Fibroblast of lung (primary cell): Measurements from ENCODE around the gene THOC6. TPM values are rescaled to one million over a fixed set of nuclear protein-coding genes. Genes with fewer than 3 reads are reported as not detected.

Experiments
- DNase-seq, 2 donors: peaks; one replicate each; pipeline versions ENCODE4 v3.0.0 to v3.0.0-alpha.2; 2010; ENCODE audit warnings: low read depth in 2 of 2
- H2AFZ ChIP-seq: 2 replicates; pipeline ENCODE4 v1.5.1; 2012; ENCODE audit warnings: low read length, control low read depth, inconsistent platforms
- H3K27ac ChIP-seq: 2 replicates; pipeline ENCODE4 v1.5.1; 2011; ENCODE audit warnings: low read length, control low read depth; ENCODE audit not compliant: insufficient read depth
- H3K27me3 ChIP-seq: 2 replicates; pipeline ENCODE4 v1.5.1; 2011; ENCODE audit warnings: mild to moderate bottlenecking, low read length; ENCODE audit not compliant: control insufficient read depth, insufficient read depth
- H3K36me3 ChIP-seq: 2 replicates; pipeline ENCODE4 v1.5.1; 2011; ENCODE audit warnings: low read length; ENCODE audit not compliant: control insufficient read depth, insufficient read depth
- H3K4me1 ChIP-seq: 2 replicates; pipeline ENCODE4 v1.5.1; 2011; ENCODE audit warnings: low read length; ENCODE audit not compliant: control insufficient read depth, insufficient read depth; ENCODE audit errors: extremely low read depth
- H3K4me2 ChIP-seq: 2 replicates; pipeline ENCODE4 v1.5.1; 2011; ENCODE audit warnings: low read length, control low read depth; ENCODE audit not compliant: insufficient read depth; ENCODE audit errors: extremely low read depth
- H3K4me3 ChIP-seq, 4 experiments: fragments of 200-600 bp in 1 of 4; sonication (generic) in 1 of 4; replicated peaks in 1 of 4; 2 replicates each; pipeline ENCODE4 v1.5.1; 2011 to 2016; ENCODE audit warnings: low read length in 4 of 4, low read depth in 3 of 4, mild to moderate bottlenecking in 3 of 4, control low read depth in 2 of 4, inconsistent platforms in 1 of 4, mixed read lengths in 1 of 4; ENCODE audit not compliant: insufficient read depth in 1 of 4; ENCODE audit errors: control extremely low read depth in 1 of 4
- H3K79me2 ChIP-seq: 2 replicates; pipeline ENCODE4 v1.5.1; 2012; ENCODE audit warnings: mild to moderate bottlenecking, low read length, inconsistent platforms; ENCODE audit not compliant: control insufficient read depth, insufficient read depth
- H3K9ac ChIP-seq: 2 replicates; pipeline ENCODE4 v1.5.1; 2011; ENCODE audit warnings: mild to moderate bottlenecking, low read length, control low read depth; ENCODE audit not compliant: insufficient read depth
- H3K9me3 ChIP-seq: 2 replicates; pipeline ENCODE4 v1.5.1; 2012; ENCODE audit warnings: low read depth, low read length; ENCODE audit not compliant: control insufficient read depth, insufficient read depth
- H4K20me1 ChIP-seq: 2 replicates; pipeline ENCODE4 v1.5.1; 2011; ENCODE audit warnings: low read length; ENCODE audit not compliant: control insufficient read depth, insufficient read depth; ENCODE audit errors: extremely low read depth
- EZH2 ChIP-seq: IDR thresholded peaks from 2 replicates; pipeline ENCODE4 v1.5.1; 2012; ENCODE audit warnings: low read length, control low read depth, mild to moderate bottlenecking; ENCODE audit errors: missing control alignments
- polyA minus RNA-seq: library from RNA; depleted of rRNA, polyadenylated mRNA; stranded (reverse); fragments of >200 nt; gene quantifications from 2 replicates; pipeline ENCODE4 v1.2.3, GENCODE V29; 2011; ENCODE audit warnings: low replicate concordance
- polyA plus RNA-seq, 2 donors: library from polyadenylated mRNA; depleted of rRNA in 1 of 2; stranded (reverse) in 1 of 2; unstranded in 1 of 2; fragments of >200 nt; gene quantifications; 2 replicates each; pipeline ENCODE4 v1.2.1, GENCODE V29; 2011 to 2012; ENCODE audit warnings: missing spikeins in 1 of 2
- total RNA-seq: library from RNA; depleted of rRNA; stranded (reverse); fragments of >200 nt; gene quantifications from 2 replicates; pipeline ENCODE4 v1.2.1, GENCODE V29; 2014
- TF ChIP-seq, protein P1 (sequence below), 2 donors: IDR thresholded peaks in 1 of 2; conservative IDR thresholded peaks in 1 of 2; 1 replicate in 1 of 2; 2 replicates in 1 of 2; pipeline ENCODE4 v1.5.1; 2011 to 2012; ENCODE audit warnings: low read length in 2 of 2, control low read depth in 1 of 2, inconsistent platforms in 1 of 2, low read depth in 1 of 2, mild to moderate bottlenecking in 1 of 2

Gene THOC6
- total RNA-seq: 25.4 and 26.6 TPM in 2 replicates
- 17.6 and 19.7 TPM in 2 replicates for polyA plus RNA-seq
- polyA plus RNA-seq (2012): 23.8 and 28.3 TPM in 2 replicates
- polyA minus RNA-seq: 35.4 and 45.0 TPM in 2 replicates

DNA sequence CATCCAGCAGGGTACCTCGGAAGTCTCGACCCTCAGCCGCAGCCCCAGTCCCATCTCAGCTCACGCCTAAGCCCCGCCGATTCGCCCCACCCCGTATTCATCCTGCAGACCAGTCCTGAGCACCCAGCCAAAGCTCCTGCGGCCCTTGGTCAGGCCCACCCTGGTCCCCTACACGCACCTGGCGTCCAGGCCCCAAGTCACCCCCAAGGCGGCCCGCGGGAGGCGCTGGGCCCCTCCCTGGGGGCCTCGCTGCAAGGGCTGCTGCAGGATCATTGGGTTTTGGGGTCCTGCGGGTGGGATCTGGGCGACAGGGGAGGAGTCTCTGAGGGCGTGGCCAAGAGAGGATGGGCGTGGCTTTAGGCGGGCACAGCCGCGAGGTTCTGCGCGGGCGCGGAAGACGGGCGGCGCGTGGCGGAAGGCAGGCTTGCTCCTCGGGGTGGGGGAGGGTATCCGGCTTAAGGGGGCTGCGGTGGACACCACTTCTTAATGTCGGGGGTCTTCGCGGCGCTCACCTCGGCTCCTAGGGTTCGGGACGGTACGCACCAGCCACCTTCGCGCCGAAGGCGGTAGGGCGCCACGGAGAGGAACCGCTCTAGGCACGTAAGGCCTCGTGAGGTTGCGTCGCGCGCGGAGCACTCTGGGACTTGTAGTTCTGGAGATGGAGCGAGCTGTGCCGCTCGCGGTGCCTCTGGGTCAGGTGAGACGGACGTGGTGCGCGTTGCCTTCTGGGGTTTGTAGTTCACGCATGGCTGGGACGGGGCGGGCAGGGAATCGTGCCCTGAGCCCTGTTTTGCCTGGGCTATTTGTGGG lies at the start of gene THOC6, which contains the start of gene HCFC1R1:
Gene THOC6 (plus strand): TSS at position 367 of the 810 bp plus-strand sequence. CDS start 292 bp downstream, at position 659.
Gene HCFC1R1 (minus strand): TSS at position 274 of the 810 bp plus-strand sequence. CDS start 1 bp downstream, at position 273.
- peak; percentile 97 to 98 for DNase-seq
- Histone ChIP-seq H3K4me3 (peak within 1 kb of the TSS; percentile 51 to 100 (median 82)), H3K9me3 (no peaks in the 10 kb centered on the region), H3K79me2 (peaks cover 2% of the 10 kb centered on the region), H3K27me3 (no peaks in the 10 kb centered on the region), H3K4me2 (peak within 1 kb of the TSS; percentile 99), H3K9ac (peak within 1 kb of the TSS; percentile 78), H3K4me1 (peaks cover 7% of the 10 kb centered on the region), H2AFZ (no peak within 1 kb of the TSS), H4K20me1 (no peaks in the 10 kb centered on the region), H3K27ac (peak within 1 kb of the TSS; percentile 99), H3K36me3 (peaks cover 27% of the 10 kb centered on the region)
- TF ChIP-seq, protein P1, sequence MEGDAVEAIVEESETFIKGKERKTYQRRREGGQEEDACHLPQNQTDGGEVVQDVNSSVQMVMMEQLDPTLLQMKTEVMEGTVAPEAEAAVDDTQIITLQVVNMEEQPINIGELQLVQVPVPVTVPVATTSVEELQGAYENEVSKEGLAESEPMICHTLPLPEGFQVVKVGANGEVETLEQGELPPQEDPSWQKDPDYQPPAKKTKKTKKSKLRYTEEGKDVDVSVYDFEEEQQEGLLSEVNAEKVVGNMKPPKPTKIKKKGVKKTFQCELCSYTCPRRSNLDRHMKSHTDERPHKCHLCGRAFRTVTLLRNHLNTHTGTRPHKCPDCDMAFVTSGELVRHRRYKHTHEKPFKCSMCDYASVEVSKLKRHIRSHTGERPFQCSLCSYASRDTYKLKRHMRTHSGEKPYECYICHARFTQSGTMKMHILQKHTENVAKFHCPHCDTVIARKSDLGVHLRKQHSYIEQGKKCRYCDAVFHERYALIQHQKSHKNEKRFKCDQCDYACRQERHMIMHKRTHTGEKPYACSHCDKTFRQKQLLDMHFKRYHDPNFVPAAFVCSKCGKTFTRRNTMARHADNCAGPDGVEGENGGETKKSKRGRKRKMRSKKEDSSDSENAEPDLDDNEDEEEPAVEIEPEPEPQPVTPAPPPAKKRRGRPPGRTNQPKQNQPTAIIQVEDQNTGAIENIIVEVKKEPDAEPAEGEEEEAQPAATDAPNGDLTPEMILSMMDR (conservative IDR thresholded peaks at IDR 0.05 in 1 of 2, IDR thresholded peaks at IDR 0.05 in 1 of 2; ENCODE audit: low read depth in 1 of 2, low read length in 2 of 2): no peak
- no peak for TF ChIP-seq EZH2

DNA sequence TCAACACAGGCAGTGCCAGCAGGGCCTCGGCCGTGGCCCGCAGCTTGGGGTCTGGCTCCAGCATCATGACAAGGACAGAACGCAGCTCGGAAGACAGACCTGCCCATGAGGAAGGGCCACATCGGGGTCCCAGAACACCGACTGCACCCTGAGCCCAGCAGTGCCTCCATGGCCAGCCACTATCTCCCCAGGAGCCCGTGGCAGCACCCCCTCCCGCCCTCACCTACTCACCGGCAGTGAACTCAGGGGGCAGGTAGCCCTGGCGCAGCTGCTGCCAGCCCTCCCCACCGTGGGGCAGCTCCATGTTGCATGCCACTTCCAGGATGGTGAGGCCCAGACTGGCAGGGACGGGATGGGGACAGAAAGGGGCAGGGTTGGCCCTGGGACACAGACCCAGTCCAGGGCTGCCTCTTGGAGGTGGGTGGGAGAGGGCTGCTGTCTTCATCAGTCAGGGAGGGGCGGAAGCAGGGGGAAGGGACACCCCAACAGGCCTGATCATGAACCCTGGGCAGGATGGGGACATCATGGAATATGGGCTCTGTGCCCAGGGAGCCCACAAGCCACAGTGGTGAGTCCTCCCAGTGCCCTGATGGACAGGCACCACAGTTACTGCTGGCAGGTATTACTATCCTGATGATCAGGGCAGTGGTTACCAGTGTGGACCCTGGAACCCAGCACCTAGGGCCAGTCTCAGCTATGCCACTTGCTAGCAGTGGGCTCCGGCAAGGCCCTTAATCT lies 49.3 kb upstream of the THOC6 start:
- Histone ChIP-seq H3K4me1 (peaks cover under 1% of the 10 kb centered on the region), H3K9me3 (no peaks in the 10 kb centered on the region), H3K9ac (no peak overlapping the region), H4K20me1 (no peaks in the 10 kb centered on the region), H3K27me3 (no peaks in the 10 kb centered on the region), H3K4me2 (no peak overlapping the region), H3K27ac (no peak overlapping the region), H3K4me3 (no peak overlapping the region), H2AFZ (no peak overlapping the region), H3K36me3 (peaks cover 2% of the 10 kb centered on the region), H3K79me2 (peaks cover 2% of the 10 kb centered on the region)
- no peak for DNase-seq
- TF ChIP-seq, protein P1 (conservative IDR thresholded peaks at IDR 0.05 in 1 of 2, IDR thresholded peaks at IDR 0.05 in 1 of 2; ENCODE audit: low read depth in 1 of 2, low read length in 2 of 2): no peak
- no peak for TF ChIP-seq EZH2

DNA sequence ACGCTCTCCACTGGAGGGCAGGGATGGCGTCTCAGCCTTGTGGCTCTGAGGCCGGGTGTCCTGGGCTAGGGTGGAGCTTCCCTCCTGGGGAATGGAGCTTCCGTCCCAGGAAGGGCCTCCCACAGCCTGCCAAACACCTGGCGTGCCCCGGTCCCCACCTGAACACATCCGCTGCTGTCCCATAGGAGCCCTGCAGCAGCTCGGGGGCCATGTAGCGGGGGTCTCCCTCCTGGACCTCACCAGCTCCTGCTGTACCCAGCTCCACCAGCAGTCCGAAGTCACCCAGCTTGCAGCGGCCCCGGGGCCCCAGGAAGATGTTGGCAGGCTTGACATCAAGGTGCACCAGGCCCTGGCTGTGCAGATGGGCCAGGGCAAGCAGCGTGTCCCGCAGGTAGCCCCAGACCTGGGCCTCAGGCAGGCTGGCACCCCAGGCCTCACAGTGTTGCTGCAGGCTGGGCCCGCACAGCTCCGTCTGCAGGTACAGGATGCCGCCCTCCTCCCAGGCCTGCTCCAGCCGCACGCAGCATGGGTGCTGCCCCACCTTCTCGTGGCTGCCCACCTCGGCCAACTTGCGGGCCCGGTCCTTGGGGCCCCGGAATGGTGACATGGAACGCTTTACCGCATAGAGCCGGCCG lies 48.6 kb upstream of the THOC6 start:
- no peak overlapping the region for H2AFZ ChIP-seq
- H3K9ac ChIP-seq: no peak overlapping the region
- no peak for DNase-seq
- no peak overlapping the region for H3K4me2 ChIP-seq
- no peaks in the 10 kb centered on the region for H4K20me1 ChIP-seq
- TF ChIP-seq, protein P1 (conservative IDR thresholded peaks at IDR 0.05 in 1 of 2, IDR thresholded peaks at IDR 0.05 in 1 of 2; ENCODE audit: low read depth in 1 of 2, low read length in 2 of 2): no peak
- TF ChIP-seq EZH2: no peak
- no peak overlapping the region for H3K27ac ChIP-seq
- no peaks in the 10 kb centered on the region for H3K9me3 ChIP-seq
- peaks cover 4% of the 10 kb centered on the region for H3K4me1 ChIP-seq
- H3K79me2 ChIP-seq: peaks cover 5% of the 10 kb centered on the region
- peaks cover 2% of the 10 kb centered on the region for H3K36me3 ChIP-seq
- no peaks in the 10 kb centered on the region for H3K27me3 ChIP-seq
- no peak overlapping the region for H3K4me3 ChIP-seq
